C4-2B (cell line): ENCODE data around the gene ANKRD13A.
"Not testable (repeated sequence)": the region's sequence is repeated elsewhere in the genome, so short reads cannot be mapped to it uniquely, and the experiment has no call there.

Experiments used
- H3K27ac ChIP-seq: fragments of 450-650 bp; 2 replicates; pipeline ENCODE4 v1.5.1; 2017
- CTCF ChIP-seq: fragments of 450-650 bp; conservative IDR thresholded peaks from 2 replicates; pipeline ENCODE4 v1.5.1; 2017; ENCODE audit warnings: mild to moderate bottlenecking
- ZFX ChIP-seq: fragments of 450-650 bp; IDR thresholded peaks from 2 replicates; pipeline ENCODE4 v1.6.1; 2017

The ANKRD13A gene

GRCh38 chr12:110042264-110042663, 43.0 kb downstream of the ANKRD13A start:
- H3K27ac ChIP-seq, result no peak overlapping the region; the same call in 1 of the 2 replicates

GRCh38 chr12:110046451-110047187, 47.4 kb downstream of the ANKRD13A start:
- H3K27ac ChIP-seq, result no peak overlapping the region
- no peak for TF ChIP-seq CTCF
- TF ChIP-seq ZFX, result no peak

More at GRCh38 chr12:110042264-110042663, 43.0 kb downstream of the ANKRD13A start:
- TF ChIP-seq ZFX (no peak), CTCF (no peak)

- TF ChIP-seq ZFX (no peak), CTCF (no peak)
- peak overlapping the region; percentile 71 for H3K27ac ChIP-seq
These were observed 48.2 kb downstream of the ANKRD13A start for GRCh38 chr12:110047297-110047940.

- TF ChIP-seq ZFX (peak; percentile 38), CTCF (no peak)
- peak within 1 kb of the TSS; percentile 71 for H3K27ac ChIP-seq
These were observed 49.2 kb downstream of the ANKRD13A start, which contains the start of gene C12orf76 for GRCh38 chr12:110048242-110049027. C12orf76 (minus strand) TSS chr12:110048522; CDS start chr12:110048495, 27 bp downstream.

GRCh38 chr12:110049034-110049433, 49.8 kb downstream of the ANKRD13A start:
- peak overlapping the region; percentile 71 for H3K27ac ChIP-seq

- H3K27ac ChIP-seq, result not testable (repeated sequence)
These were observed 50.4 kb downstream of the ANKRD13A start for GRCh38 chr12:110049666-110050065.

- TF ChIP-seq CTCF (no peak), ZFX (no peak)
- H3K27ac ChIP-seq, result no peak overlapping the region
These were observed 51.7 kb downstream of the ANKRD13A start for GRCh38 chr12:110050927-110051326.

- H3K27ac ChIP-seq, result not testable (repeated sequence)
These were observed 56.4 kb downstream of the ANKRD13A start for GRCh38 chr12:110055375-110056352.

GRCh38 chr12:110056643-110057042, 57.4 kb downstream of the ANKRD13A start:
- not testable (repeated sequence) for H3K27ac ChIP-seq
